IPS DF 6.9 (cell line): Measurements from ENCODE around the gene OTOP1.

Source experiments
- DNase-seq: peaks from one replicate; pipeline ENCODE4 v3.0.0-alpha.2; 2013; ENCODE audit warnings: low read depth, low spot score
- H3K27ac ChIP-seq: one replicate; pipeline ENCODE4 v1.5.1; 2013; ENCODE audit warnings: low read length, control low read depth
- H3K27me3 ChIP-seq: 2 replicates; pipeline ENCODE4 v1.6.1; 2013; ENCODE audit warnings: mild to moderate bottlenecking, low read length; ENCODE audit not compliant: control insufficient read depth, insufficient read depth
- H3K36me3 ChIP-seq: 2 replicates; pipeline ENCODE4 v1.6.1; 2013; ENCODE audit warnings: low read length; ENCODE audit not compliant: control insufficient read depth, insufficient read depth
- H3K4me1 ChIP-seq: 2 replicates; pipeline ENCODE4 v1.6.1; 2013; ENCODE audit warnings: low read length; ENCODE audit not compliant: control insufficient read depth, insufficient read depth
- H3K4me3 ChIP-seq: 2 replicates; pipeline ENCODE4 v1.5.1; 2013; ENCODE audit warnings: mild to moderate bottlenecking, low read length
- H3K9me3 ChIP-seq: 2 replicates; pipeline ENCODE4 v1.6.1; 2013; ENCODE audit warnings: low read length, inconsistent platforms; ENCODE audit not compliant: control insufficient read depth, insufficient read depth
- WGBS: extraction: QIAGEN DNeasy Blood & Tissue Kit; methylation state at CpG from one replicate; pipeline ENCODE4 v1.1.7; 2013; ENCODE audit warnings: mixed read lengths, missing lambda C conversion rate; ENCODE audit not compliant: insufficient read length, insufficient coverage; 5-methylcytosine and 5-hydroxymethylcytosine counted together

OTOP1 gene, protein sequence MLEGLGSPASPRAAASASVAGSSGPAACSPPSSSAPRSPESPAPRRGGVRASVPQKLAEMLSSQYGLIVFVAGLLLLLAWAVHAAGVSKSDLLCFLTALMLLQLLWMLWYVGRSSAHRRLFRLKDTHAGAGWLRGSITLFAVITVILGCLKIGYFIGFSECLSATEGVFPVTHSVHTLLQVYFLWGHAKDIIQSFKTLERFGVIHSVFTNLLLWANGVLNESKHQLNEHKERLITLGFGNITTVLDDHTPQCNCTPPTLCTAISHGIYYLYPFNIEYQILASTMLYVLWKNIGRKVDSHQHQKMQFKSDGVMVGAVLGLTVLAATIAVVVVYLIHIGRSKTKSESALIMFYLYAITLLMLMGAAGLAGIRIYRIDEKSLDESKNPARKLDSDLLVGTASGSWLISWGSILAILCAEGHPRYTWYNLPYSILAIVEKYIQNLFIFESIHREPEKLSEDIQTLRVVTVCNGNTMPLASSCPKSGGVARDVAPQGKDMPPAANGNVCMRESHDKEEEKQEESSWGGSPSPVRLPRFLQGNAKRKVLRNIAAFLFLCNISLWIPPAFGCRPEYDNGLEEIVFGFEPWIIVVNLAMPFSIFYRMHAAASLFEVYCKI

DNA sequence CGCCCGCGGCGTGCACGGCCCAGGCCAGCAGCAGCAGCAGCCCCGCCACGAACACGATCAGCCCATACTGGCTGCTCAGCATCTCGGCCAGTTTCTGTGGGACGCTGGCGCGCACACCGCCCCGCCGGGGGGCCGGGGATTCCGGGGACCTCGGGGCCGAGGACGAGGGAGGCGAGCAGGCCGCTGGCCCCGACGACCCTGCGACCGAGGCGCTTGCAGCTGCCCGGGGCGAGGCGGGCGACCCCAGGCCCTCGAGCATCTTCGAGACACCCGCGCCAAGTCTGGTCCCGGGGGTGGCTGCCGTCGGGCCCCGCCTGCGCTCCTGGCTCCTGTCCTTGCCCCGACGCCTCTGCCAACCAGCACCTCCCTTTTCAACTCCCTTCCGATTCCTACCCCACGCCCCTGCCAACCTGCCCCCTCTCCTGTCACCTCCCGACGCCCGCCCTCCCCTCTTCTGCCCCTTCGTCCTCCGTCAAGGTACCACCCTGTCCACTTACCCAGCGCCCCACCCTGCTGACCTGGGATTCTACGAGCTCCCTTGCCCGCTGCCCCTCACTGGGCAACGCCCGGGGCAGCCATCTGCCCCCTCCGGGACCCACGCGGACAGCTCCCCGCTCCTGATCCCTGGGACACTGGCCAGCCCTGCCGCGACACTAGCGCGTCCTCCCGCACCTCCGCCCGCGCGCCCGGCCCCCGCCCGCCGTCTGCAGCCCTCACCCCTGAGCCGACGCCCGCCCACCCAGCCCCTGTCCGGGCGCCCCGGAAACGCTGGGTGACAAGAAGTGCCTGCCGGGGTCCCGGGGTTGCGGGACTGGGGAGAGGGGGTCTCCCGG, at the start of gene OTOP1:
OTOP1 (minus strand) TSS at position 324 of the 833 bp plus-strand sequence; CDS start at position 259, 65 bp downstream.
- peak within 1 kb of the TSS; percentile 17; the same call in 1 of the 2 replicates for H3K4me3 ChIP-seq
- DNase-seq: no peak
- H3K36me3 ChIP-seq: no peaks in the 10 kb centered on the region
- peaks cover 2% of the 10 kb centered on the region for H3K4me1 ChIP-seq
- H3K27me3 ChIP-seq: peaks cover 44% of the 10 kb centered on the region
- no peak within 1 kb of the TSS for H3K27ac ChIP-seq
- WGBS: no CpG with 5 or more reads among the region's 82 CpGs
- no peaks in the 10 kb centered on the region for H3K9me3 ChIP-seq

DNA sequence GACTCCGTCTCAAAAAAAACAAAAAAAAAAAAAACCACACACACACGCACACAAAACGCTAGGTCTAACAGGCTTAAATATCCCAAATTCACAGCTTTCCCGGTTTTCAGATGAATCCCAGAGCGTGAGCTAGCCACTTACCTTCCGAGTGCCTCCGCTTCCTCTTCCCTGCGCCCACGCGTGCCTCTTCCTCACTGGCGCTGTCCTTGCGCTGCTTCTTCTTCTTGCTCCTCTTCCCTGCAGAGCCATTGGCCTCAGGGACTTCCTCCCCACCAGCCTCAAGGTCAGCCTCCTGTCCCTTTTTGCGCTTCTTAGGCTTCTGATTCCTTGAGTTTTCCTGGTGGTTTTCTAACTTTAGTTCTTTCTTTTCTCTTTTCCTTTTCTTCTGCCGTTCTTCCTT, 47.5 kb upstream of the OTOP1 start:
- Histone ChIP-seq H3K27ac (no peak overlapping the region), H3K9me3 (no peaks in the 10 kb centered on the region), H3K27me3 (no peaks in the 10 kb centered on the region), H3K4me1 (no peaks in the 10 kb centered on the region), H3K4me3 (no peak overlapping the region), H3K36me3 (peaks cover 26% of the 10 kb centered on the region)
- WGBS: no CpG with 5 or more reads among the region's 14 CpGs
- DNase-seq: no peak

GRCh38 chr4:4271912-4272311, 45.2 kb upstream of the OTOP1 start:
- H3K27me3 ChIP-seq: no peaks in the 10 kb centered on the region
- peaks cover 20% of the 10 kb centered on the region for H3K36me3 ChIP-seq
- no CpG with 5 or more reads among the region's 10 CpGs for WGBS
- no peaks in the 10 kb centered on the region for H3K9me3 ChIP-seq
- H3K4me1 ChIP-seq: no peaks in the 10 kb centered on the region
- DNase-seq: no peak
- no peak overlapping the region for H3K4me3 ChIP-seq
- no peak overlapping the region for H3K27ac ChIP-seq

DNA sequence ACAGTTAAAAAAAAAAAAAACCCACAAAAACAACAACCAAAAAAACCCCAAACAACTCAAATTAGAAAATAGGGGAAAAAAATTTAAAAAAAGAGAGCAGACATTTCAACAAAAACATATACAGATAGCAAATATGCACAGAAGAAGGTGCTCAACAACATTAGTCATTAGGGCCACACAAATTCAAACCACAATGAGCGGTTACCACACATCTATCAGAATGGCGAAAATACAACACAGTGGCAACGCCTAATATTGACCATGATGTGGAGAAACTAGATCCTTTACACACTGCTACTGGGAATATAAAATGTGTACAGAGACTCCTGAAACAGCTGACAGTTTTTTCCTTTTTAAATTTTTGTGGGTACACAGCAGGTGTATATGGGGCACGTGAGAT, 43.8 kb upstream of the OTOP1 start:
- no peaks in the 10 kb centered on the region for H3K27me3 ChIP-seq
- no peak overlapping the region for H3K27ac ChIP-seq
- no peaks in the 10 kb centered on the region for H3K4me1 ChIP-seq
- H3K36me3 ChIP-seq: peaks cover 20% of the 10 kb centered on the region
- H3K4me3 ChIP-seq: no peak overlapping the region
- WGBS: no CpG with 5 or more reads among the region's 4 CpGs
- no peak for DNase-seq
- no peaks in the 10 kb centered on the region for H3K9me3 ChIP-seq

- Histone ChIP-seq H3K36me3 (peaks cover 20% of the 10 kb centered on the region), H3K9me3 (no peaks in the 10 kb centered on the region), H3K27ac (no peak overlapping the region), H3K27me3 (no peaks in the 10 kb centered on the region), H3K4me3 (no peak overlapping the region), H3K4me1 (no peaks in the 10 kb centered on the region)
- no peak for DNase-seq
- no CpG with 5 or more reads among the region's 4 CpGs for WGBS
Observed at GRCh38 chr4:4269856-4270255, 43.1 kb upstream of the OTOP1 start.

- peaks cover 17% of the 10 kb centered on the region for H3K36me3 ChIP-seq
- no peak overlapping the region for H3K4me3 ChIP-seq
- no peaks in the 10 kb centered on the region for H3K9me3 ChIP-seq
- WGBS: no CpG with 5 or more reads among the region's 11 CpGs
- DNase-seq: no peak
- no peaks in the 10 kb centered on the region for H3K4me1 ChIP-seq
- no peaks in the 10 kb centered on the region for H3K27me3 ChIP-seq
- no peak overlapping the region for H3K27ac ChIP-seq
Observed at GRCh38 chr4:4269331-4269731, 42.6 kb upstream of the OTOP1 start.

DNA sequence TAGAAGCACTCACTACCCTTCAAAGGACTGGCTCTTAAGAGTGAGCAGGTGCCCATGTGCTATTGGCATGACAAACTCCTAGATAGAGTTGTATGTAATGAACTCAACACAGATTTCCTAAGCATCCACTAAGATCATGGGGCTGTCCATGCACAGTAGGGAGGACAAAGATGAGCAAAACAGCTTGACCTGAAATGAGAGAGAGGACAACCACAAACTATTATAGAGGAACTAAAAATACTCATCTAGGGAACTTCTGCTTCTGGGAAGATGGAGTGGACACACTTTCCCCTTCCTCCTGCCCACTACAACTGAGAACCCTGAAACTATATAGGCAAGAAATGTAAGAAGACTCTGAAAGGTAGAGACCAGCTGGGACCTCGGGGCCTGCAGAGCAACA, 42.0 kb upstream of the OTOP1 start:
- no peak for DNase-seq
- Histone ChIP-seq H3K4me3 (no peak overlapping the region), H3K4me1 (no peaks in the 10 kb centered on the region), H3K36me3 (peaks cover 14% of the 10 kb centered on the region), H3K27me3 (no peaks in the 10 kb centered on the region), H3K27ac (no peak overlapping the region), H3K9me3 (no peaks in the 10 kb centered on the region)
- WGBS: no CpG with 5 or more reads among the region's 1 CpG

DNA sequence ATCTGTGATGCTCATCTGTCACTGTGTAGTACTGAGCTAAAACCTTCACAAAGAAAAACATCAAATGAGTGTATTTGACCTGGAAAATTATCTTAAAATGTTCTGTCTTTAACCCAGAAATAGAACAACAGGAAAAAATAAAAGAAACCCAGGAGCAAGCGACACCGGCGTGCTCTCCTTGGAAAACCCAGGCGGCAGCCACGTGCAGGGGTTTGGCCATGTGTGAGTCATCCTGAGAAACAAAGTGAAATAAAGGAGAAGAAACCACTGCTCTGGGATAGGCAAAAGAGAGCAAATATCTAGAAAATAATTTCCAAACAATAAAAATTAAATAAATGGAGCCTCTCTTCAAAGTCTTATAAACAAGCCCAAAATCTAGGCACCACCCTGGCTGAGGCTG, 41.3 kb upstream of the OTOP1 start:
- H3K27ac ChIP-seq: no peak overlapping the region
- no peak for DNase-seq
- H3K36me3 ChIP-seq: peaks cover 12% of the 10 kb centered on the region; the same call in 1 of the 2 replicates
- H3K27me3 ChIP-seq: no peaks in the 10 kb centered on the region
- no CpG with 5 or more reads among the region's 5 CpGs for WGBS
- no peak overlapping the region for H3K4me3 ChIP-seq
- no peaks in the 10 kb centered on the region for H3K9me3 ChIP-seq
- H3K4me1 ChIP-seq: no peaks in the 10 kb centered on the region

- WGBS: no CpG with 5 or more reads among the region's 6 CpGs
- no peaks in the 10 kb centered on the region for H3K27me3 ChIP-seq
- no peak for DNase-seq
- H3K4me3 ChIP-seq: no peak overlapping the region
- H3K36me3 ChIP-seq: no peaks in the 10 kb centered on the region
- 0 out of 2 replicates have a peak, but pooled peaks cover 1% of the 10 kb centered on the region for H3K4me1 ChIP-seq
- H3K9me3 ChIP-seq: no peaks in the 10 kb centered on the region
- H3K27ac ChIP-seq: no peak overlapping the region
Observed at GRCh38 chr4:4260185-4260751, 33.5 kb upstream of the OTOP1 start.

- Histone ChIP-seq H3K4me1 (0 out of 2 replicates have a peak, but pooled peaks cover 1% of the 10 kb centered on the region), H3K9me3 (no peaks in the 10 kb centered on the region), H3K27ac (no peak overlapping the region), H3K4me3 (no peak overlapping the region), H3K27me3 (no peaks in the 10 kb centered on the region), H3K36me3 (no peaks in the 10 kb centered on the region)
- WGBS: no CpG with 5 or more reads among the region's 9 CpGs
- DNase-seq: no peak
Observed at GRCh38 chr4:4259484-4260100, 32.9 kb upstream of the OTOP1 start.
